Measurements from ENCODE around the gene INPPL1.

INPPL1 gene

DNA sequence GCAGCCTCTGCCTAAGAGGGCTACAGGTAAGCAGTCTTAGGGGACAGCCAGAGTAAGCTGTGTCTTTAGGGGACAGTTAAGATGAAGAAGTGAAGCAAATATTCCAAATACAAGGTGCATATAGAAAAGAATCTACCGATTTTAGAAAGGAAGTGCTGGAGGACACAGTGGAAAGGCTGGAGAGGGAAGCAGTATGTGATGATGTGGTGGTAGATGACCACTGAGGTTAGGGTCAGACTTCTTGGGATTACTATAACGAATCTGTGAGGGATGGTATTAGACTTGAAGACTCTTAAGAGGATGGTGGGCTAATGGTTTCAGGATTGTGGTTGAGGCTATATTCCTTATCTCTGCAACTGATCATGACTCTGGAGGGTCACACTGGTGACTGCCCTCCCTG is 59.4 kb downstream of the INPPL1 start:
- DNase-seq (ENCODE audit: low read depth in 2 of 2) = no peak

DNA sequence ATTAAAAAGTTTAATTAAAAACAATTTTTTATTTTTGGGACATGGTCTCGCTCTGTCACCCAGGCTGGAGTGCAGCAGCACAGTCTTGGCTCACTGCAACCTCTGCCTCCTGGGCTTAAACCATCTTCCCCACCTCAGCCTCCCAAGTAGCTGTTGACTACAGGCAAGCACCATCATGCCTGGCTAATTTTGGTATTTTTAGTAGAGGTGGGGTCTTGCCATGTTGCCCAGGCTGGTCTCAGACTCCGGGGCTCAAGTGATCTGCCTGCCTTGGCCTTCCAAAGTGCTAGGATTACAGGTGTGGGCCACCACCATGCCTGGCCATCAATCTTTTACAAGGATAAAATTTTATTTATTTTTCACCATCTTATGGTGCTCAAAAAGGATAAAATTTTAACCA is 62.7 kb downstream of the INPPL1 start:
- no peak for DNase-seq (ENCODE audit: low read depth in 2 of 2)
